H1 (cell line): ENCODE measurements around the gene REPIN1. TPM values are rescaled to one million over a fixed set of nuclear protein-coding genes. Genes with fewer than 3 reads are reported as not detected.

Experiments used
- CHD7 ChIP-seq: fragments of 300-600 bp; sonication (generic); IDR thresholded peaks from 2 replicates; pipeline ENCODE4 v1.7.1; 2012; ENCODE audit warnings: low read length, moderate library complexity, mild to moderate bottlenecking, inconsistent platforms; ENCODE audit not compliant: insufficient replicate concordance
- RAD21 ChIP-seq, 2 experiments: IDR thresholded peaks in 1 of 2; conservative IDR thresholded peaks in 1 of 2; 2 replicates each; pipeline ENCODE4 v1.6.1; 2011; ENCODE audit warnings: low read depth in 2 of 2, low read length in 2 of 2, improper control_type of control experiment in 1 of 2, inconsistent platforms in 1 of 2, mild to moderate bottlenecking in 1 of 2, moderate library complexity in 1 of 2
- polyA plus RNA-seq, 7 experiments: library from polyadenylated mRNA; depleted of rRNA in 3 of 7; stranded (reverse) in 5 of 7; unstranded in 2 of 7; fragments of >200 nt in 5 of 7; fragments of 200-250 nt in 2 of 7; gene quantifications; 1 replicate in 5 of 7; 2 replicates in 1 of 7; 4 replicates in 1 of 7; pipeline versions ENCODE4 v1.2.1 to v1.2.3, GENCODE V29; 2011 to 2013; ENCODE audit warnings: missing spikeins in 2 of 7, mixed read lengths in 2 of 7
- total RNA-seq: library from RNA; stranded (reverse); fragmentation: NEBNext Ultra II Directional; extraction: Animal tissue kit (Norgen Biotek cat#: 25700); gene quantifications from 2 replicates; pipeline ENCODE4 v1.2.1, GENCODE V29; 2021

REPIN1 gene
- total and polyA plus RNA-seq, 2 of the 8 experiments (the other 6 are each of a cell fraction or from before 2014, with no cell fraction given), result 98.6 to 125 TPM

GRCh38 chr7:150321788-150322113 lies 46.9 kb upstream of the REPIN1 start (continued):
- TF ChIP-seq CHD7 (no peak), RAD21 (IDR thresholded peaks at IDR 0.05 in 1 of 2, conservative IDR thresholded peaks at IDR 0.05 in 1 of 2; ENCODE audit: low read depth in 2 of 2, low read length in 2 of 2) (no peak)
